Calu3 (cell line): Measurements from ENCODE around the gene HGFAC. TPM values are rescaled to one million over a fixed set of nuclear protein-coding genes. Genes with fewer than 3 reads are reported as not detected.
"Not testable (repeated sequence)": the region's sequence is repeated elsewhere in the genome, so short reads cannot be mapped to it uniquely, and the experiment has no call there.

Experiments
- BruUV-seq: library from RNA; stranded (reverse); fragments of 400-500 nt; replicated peaks from 2 replicates; lab custom pipeline; 2021; lab: Mats Ljungman, UMichigan
- CTCF ChIA-PET: fragments of 300-600 bp; sonication (Branson Sonifier 250); formaldehyde crosslinking; loops from one replicate; lab custom pipeline; 2022; ENCODE audit warnings: antibody characterized with exemption; lab: Charles Lee
- DNase-seq: peaks from one replicate; pipeline ENCODE4 v3.0.0; 2022
- H3K27ac Mint-ChIP-seq: one replicate; pipeline ENCODE4 v1.8.0; 2022; ENCODE audit warnings: mixed read lengths; ENCODE audit not compliant: unreplicated experiment
- H3K27me3 Mint-ChIP-seq: one replicate; pipeline ENCODE4 v1.8.0; 2022; ENCODE audit warnings: mixed read lengths; ENCODE audit not compliant: unreplicated experiment
- H3K36me3 Mint-ChIP-seq: one replicate; pipeline ENCODE4 v1.8.0; 2022; ENCODE audit warnings: mild to moderate bottlenecking, moderate library complexity, mixed read lengths; ENCODE audit not compliant: insufficient read depth, unreplicated experiment
- H3K4me1 Mint-ChIP-seq: one replicate; pipeline ENCODE4 v1.8.0; 2022; ENCODE audit warnings: mild to moderate bottlenecking, low read depth, mixed read lengths; ENCODE audit not compliant: unreplicated experiment
- H3K4me3 Mint-ChIP-seq: one replicate; pipeline ENCODE4 v1.8.0; 2022; ENCODE audit warnings: mild to moderate bottlenecking, low read depth, moderate library complexity, mixed read lengths; ENCODE audit not compliant: unreplicated experiment
- H3K9me3 Mint-ChIP-seq: one replicate; pipeline ENCODE4 v1.8.0; 2022; ENCODE audit warnings: low read depth, mixed read lengths; ENCODE audit not compliant: unreplicated experiment
- CTCF ChIP-seq: fragments of 200-600 bp; IDR thresholded peaks from one replicate; pipeline ENCODE4 v1.8.0; 2022; ENCODE audit warnings: antibody characterized with exemption; ENCODE audit not compliant: unreplicated experiment
- intact Hi-C: fragments of 100-400 bp; cut with micrococcal nuclease; formaldehyde crosslinking; loops from one replicate; pipeline ENCODE4 v1.10.0; 2022; ENCODE audit not compliant: unreplicated experiment
- total RNA-seq: library from RNA; stranded (reverse); gene quantifications from 2 replicates; pipeline ENCODE4 v1.2.3, GENCODE V29; 2022

Gene HGFAC
- total RNA-seq, 1 experiment from 2014 or later = not detected

GRCh38 chr4:3452376-3452775 lies 10.6 kb downstream of the HGFAC start:
- CTCF ChIA-PET = interaction anchor here (1.1 kb wide), 1 partner anchor 131 kb away, joined by 3 read pairs; no protein-coding TSS in a partner anchor
- intact Hi-C loops = no loop called here
- TF ChIP-seq CTCF = peak; percentile 47
- peak; percentile 50 for DNase-seq
- Mint-ChIP-seq H3K27me3 (no peaks in the 10 kb centered on the region), H3K9me3 (peaks cover 2% of the 10 kb centered on the region), H3K4me3 (no peak overlapping the region), H3K4me1 (peaks cover 9% of the 10 kb centered on the region), H3K27ac (peak overlapping the region; percentile 57), H3K36me3 (no peaks in the 10 kb centered on the region)
- BruUV-seq = no TSS peak

- H3K27ac Mint-ChIP-seq, BruUV-seq, H3K4me1 Mint-ChIP-seq, intact Hi-C loops, H3K36me3 Mint-ChIP-seq, DNase-seq, H3K4me3 Mint-ChIP-seq, H3K27me3 Mint-ChIP-seq, H3K9me3 Mint-ChIP-seq: not testable (repeated sequence)
- CTCF ChIA-PET = interaction anchor here (0.6 kb wide), 1 partner anchor 17 kb away, joined by 3 read pairs; no protein-coding TSS in a partner anchor
Measured at GRCh38 chr4:3455596-3455995, 13.8 kb downstream of the HGFAC start.

- CTCF ChIA-PET = no interaction called here
- Mint-ChIP-seq H3K9me3 (peaks cover 2% of the 10 kb centered on the region), H3K4me1 (no peaks in the 10 kb centered on the region), H3K36me3 (peaks cover 8% of the 10 kb centered on the region), H3K4me3 (no peak overlapping the region), H3K27me3 (no peaks in the 10 kb centered on the region), H3K27ac (no peak overlapping the region)
- DNase-seq = no peak
- TF ChIP-seq CTCF = no peak
- BruUV-seq = no TSS peak
- intact Hi-C loops = no loop called here
Measured at GRCh38 chr4:3458371-3458770, 16.6 kb downstream of the HGFAC start.

- H3K36me3 Mint-ChIP-seq, DNase-seq, BruUV-seq, intact Hi-C loops, H3K4me1 Mint-ChIP-seq, H3K27me3 Mint-ChIP-seq, H3K4me3 Mint-ChIP-seq, H3K27ac Mint-ChIP-seq, H3K9me3 Mint-ChIP-seq, CTCF ChIA-PET: not testable (repeated sequence)
Measured at GRCh38 chr4:3459156-3459555, 17.4 kb downstream of the HGFAC start.

- TF ChIP-seq CTCF = no peak
- no peak for DNase-seq
- no peaks in the 10 kb centered on the region for H3K27me3 Mint-ChIP-seq
- CTCF ChIA-PET = no interaction called here
- intact Hi-C loops = no loop called here
- no peak overlapping the region for H3K27ac Mint-ChIP-seq
- H3K4me3 Mint-ChIP-seq = no peak overlapping the region
- H3K4me1 Mint-ChIP-seq = no peaks in the 10 kb centered on the region
- BruUV-seq = no TSS peak
- peaks cover 8% of the 10 kb centered on the region for H3K36me3 Mint-ChIP-seq
- no peaks in the 10 kb centered on the region for H3K9me3 Mint-ChIP-seq
Measured at GRCh38 chr4:3460926-3461325, 19.2 kb downstream of the HGFAC start.
